Lower leg skin (tissue), 4 donors: ENCODE results near the gene PSD4. TPM values are rescaled to one million over a fixed set of nuclear protein-coding genes. Genes with fewer than 3 reads are reported as not detected.
A peak's percentile ranks its signal among the peaks of the same experiment; 100 is the strongest.
"Not testable (repeated sequence)": the region's sequence is repeated elsewhere in the genome, so short reads cannot be mapped to it uniquely, and the experiment has no call there.

Experiments
- DNase-seq, 2 donors: peaks; one replicate each; pipeline ENCODE4 v3.0.0-alpha.2; 2019; ENCODE audit warnings: low spot score in 2 of 2
- H3K4me3 ChIP-seq: fragments of 200-600 bp; sonication (generic); 2 replicates; pipeline ENCODE4 v1.5.1; 2017; ENCODE audit warnings: mild to moderate bottlenecking, low read depth; ENCODE audit not compliant: poor library complexity, severe bottlenecking
- POLR2A ChIP-seq, 2 donors: fragments of 450-650 bp; IDR thresholded peaks; one replicate each; pipeline ENCODE4 v1.6.1; 2016 to 2017; ENCODE audit warnings: antibody characterized with exemption in 2 of 2, mild to moderate bottlenecking in 1 of 2, moderate library complexity in 1 of 2
- WGBS, 2 donors: methylation state at CpG; one replicate each; pipeline ENCODE4 v1.1.5; 2018; 5-methylcytosine and 5-hydroxymethylcytosine counted together
- intact Hi-C: fragments of 100-400 bp; cut with DNase I; formaldehyde crosslinking; loops from one replicate; pipeline ENCODE4 v1.15.0; 2023; ENCODE audit warnings: low total_unique reads
- total RNA-seq, 4 donors: library from RNA; depleted of rRNA; stranded (reverse); fragments of >200 nt; gene quantifications; one replicate each; pipeline ENCODE4 v1.1.0, GENCODE V29; 2016
- TF ChIP-seq, protein P1 (sequence below), 3 donors: fragments of 450-650 bp; IDR thresholded peaks; one replicate each; pipeline ENCODE4 v1.5.1; 2016; ENCODE audit warnings: antibody characterized with exemption in 3 of 3, mild to moderate bottlenecking in 3 of 3, moderate library complexity in 2 of 3

The PSD4 gene
- total RNA-seq, 4 donors from 2014 or later, result 58.1 to 99.2 (median 87.6) TPM

GRCh38 chr2:113230531-113230930 is 56.8 kb downstream of the PSD4 start:
- 71 to 75% methylated on average over 6 of the region's 6 CpGs for WGBS, 2 donors
- no peak for DNase-seq
- intact Hi-C loops, result no loop called here
- no peak for TF ChIP-seq POLR2A (IDR thresholded peaks at IDR 0.05)
- no peak overlapping the region for H3K4me3 ChIP-seq

- no peak for DNase-seq
- 52 to 80% methylated on average over 3 of the region's 3 CpGs for WGBS, 2 donors
- no peak for TF ChIP-seq POLR2A (IDR thresholded peaks at IDR 0.05)
- TF ChIP-seq, protein P1, sequence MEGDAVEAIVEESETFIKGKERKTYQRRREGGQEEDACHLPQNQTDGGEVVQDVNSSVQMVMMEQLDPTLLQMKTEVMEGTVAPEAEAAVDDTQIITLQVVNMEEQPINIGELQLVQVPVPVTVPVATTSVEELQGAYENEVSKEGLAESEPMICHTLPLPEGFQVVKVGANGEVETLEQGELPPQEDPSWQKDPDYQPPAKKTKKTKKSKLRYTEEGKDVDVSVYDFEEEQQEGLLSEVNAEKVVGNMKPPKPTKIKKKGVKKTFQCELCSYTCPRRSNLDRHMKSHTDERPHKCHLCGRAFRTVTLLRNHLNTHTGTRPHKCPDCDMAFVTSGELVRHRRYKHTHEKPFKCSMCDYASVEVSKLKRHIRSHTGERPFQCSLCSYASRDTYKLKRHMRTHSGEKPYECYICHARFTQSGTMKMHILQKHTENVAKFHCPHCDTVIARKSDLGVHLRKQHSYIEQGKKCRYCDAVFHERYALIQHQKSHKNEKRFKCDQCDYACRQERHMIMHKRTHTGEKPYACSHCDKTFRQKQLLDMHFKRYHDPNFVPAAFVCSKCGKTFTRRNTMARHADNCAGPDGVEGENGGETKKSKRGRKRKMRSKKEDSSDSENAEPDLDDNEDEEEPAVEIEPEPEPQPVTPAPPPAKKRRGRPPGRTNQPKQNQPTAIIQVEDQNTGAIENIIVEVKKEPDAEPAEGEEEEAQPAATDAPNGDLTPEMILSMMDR (IDR thresholded peaks at IDR 0.05), result no peak
Observed at GRCh38 chr2:113231064-113231463, 57.3 kb downstream of the PSD4 start.

GRCh38 chr2:113232123-113232522 is 58.4 kb downstream of the PSD4 start:
- intact Hi-C loops, result no loop called here
- H3K4me3 ChIP-seq, result no peak overlapping the region
- no peak for DNase-seq
- 97 to 98% methylated on average over 3 of the region's 3 CpGs for WGBS, 2 donors
- TF ChIP-seq POLR2A (IDR thresholded peaks at IDR 0.05), result no peak
- TF ChIP-seq, protein P1 (IDR thresholded peaks at IDR 0.05), result no peak

More at GRCh38 chr2:113231064-113231463, 57.3 kb downstream of the PSD4 start:
- H3K4me3 ChIP-seq, result no peak overlapping the region
- intact Hi-C loops, result no loop called here

GRCh38 chr2:113232740-113233139 is 59.0 kb downstream of the PSD4 start:
- intact Hi-C loops, result no loop called here
- DNase-seq, result no peak
- 71 to 82% methylated on average over 6 of the region's 6 CpGs for WGBS, 2 donors
- H3K4me3 ChIP-seq, result no peak overlapping the region
- no peak for TF ChIP-seq POLR2A (IDR thresholded peaks at IDR 0.05)
- TF ChIP-seq, protein P1 (IDR thresholded peaks at IDR 0.05), result no peak

- H3K4me3 ChIP-seq, result no peak overlapping the region
- 73 to 77% methylated on average over 9 of the region's 9 CpGs for WGBS, 2 donors
- intact Hi-C loops, result no loop called here
- TF ChIP-seq POLR2A (IDR thresholded peaks at IDR 0.05), result no peak
- TF ChIP-seq, protein P1 (IDR thresholded peaks at IDR 0.05), result no peak
- no peak for DNase-seq
Observed at GRCh38 chr2:113233593-113234550, 60.1 kb downstream of the PSD4 start.

DNA sequence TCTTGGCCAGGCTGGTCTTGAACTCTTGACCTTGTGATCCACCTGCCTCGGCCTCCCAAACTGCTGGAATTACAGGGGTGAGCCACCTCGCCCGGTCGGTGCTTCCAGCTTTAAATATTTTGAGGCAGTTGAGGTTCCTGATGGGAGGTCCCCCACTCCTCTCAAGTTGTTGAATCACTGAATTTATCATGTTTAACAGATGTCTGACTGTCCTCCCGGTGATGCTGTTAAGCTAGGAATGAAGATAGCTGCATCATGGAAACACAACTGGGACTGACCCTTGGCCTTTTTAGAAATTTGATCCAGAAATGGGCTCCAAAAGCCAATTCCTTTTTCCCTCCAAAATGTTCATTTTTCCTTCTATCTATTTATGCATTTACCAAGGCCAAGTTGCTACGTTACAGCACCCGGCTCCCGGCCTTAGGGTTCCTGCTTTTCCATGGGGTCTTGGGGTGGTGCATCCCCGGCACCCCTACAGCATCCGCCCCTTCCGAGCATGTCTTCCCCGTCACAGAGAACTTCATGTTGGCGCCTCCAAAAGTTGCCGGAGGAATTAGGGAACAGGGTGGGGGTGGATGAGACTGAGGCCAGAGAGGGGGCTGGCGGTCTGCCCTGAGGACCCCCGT is 61.1 kb downstream of the PSD4 start:
- intact Hi-C loops, result no loop called here
- no peak for DNase-seq
- WGBS, 2 donors, result 66 to 84% methylated on average over 14 to 16 of the region's 16 CpGs
- TF ChIP-seq, protein P1 (IDR thresholded peaks at IDR 0.05), result no peak
- TF ChIP-seq POLR2A (IDR thresholded peaks at IDR 0.05), result no peak
- no peak overlapping the region for H3K4me3 ChIP-seq

DNA sequence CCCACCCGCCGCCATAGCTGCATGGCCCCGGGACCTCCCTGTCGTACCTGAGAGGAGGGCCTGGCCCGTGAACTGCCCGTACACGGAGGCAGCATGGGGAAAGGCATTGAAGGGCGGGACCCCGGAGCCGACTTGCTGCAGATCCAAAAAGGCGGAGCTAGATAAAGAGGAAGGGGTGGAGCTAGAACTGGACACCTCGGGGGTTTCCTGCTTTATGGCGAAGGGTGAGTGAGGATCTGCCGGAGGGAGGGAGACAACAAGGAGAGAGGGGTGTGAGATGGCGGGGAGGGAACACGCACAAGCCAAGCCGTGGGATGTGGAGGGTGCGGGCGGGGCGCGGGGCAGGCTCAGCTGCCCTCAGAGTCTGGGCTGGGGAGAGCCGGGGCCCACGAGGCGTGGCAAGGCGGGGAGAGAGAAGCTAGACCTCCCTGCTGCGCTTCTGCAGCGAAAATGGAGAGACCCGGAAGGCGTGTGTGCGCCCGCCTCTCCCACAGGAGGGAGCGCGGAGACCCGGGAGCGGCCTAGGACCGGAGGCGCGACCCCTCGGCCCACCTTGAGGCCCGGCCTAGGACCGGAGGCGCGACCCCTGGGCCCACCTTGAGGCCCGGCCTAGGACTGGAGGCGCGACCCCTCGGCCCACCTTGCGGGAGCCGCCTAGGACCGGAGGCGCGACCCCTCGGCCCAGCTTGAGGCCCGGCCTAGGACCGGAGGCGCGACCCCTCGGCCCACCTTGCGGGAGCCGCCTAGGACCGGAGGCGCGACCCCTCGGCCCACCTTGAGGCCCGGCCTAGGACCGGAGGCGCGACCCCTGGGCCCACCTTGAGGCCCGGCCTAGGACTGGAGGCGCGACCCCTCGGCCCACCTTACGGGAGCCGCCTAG is 61.8 kb downstream of the PSD4 start:
- DNase-seq, result peak in 1 of 2 donors; percentile 69
- 67 to 80% methylated on average over 44 to 65 of the region's 74 CpGs for WGBS, 2 donors
- intact Hi-C loops, result not testable (repeated sequence)
- H3K4me3 ChIP-seq, result peak overlapping the region; percentile 35
